Renal cortex interstitium (tissue), 11 donors: Measurements from ENCODE around the gene SLC4A1AP. TPM values are rescaled to one million over a fixed set of nuclear protein-coding genes. Genes with fewer than 3 reads are reported as not detected.
"Not testable (repeated sequence)": the region's sequence is repeated elsewhere in the genome, so short reads cannot be mapped to it uniquely, and the experiment has no call there.

Experiments
- DNase-seq, 11 donors: peaks; one replicate each; pipeline ENCODE4 v3.0.0-alpha.2; 2013; ENCODE audit warnings: low read depth in 9 of 11, low spot score in 4 of 11; ENCODE audit errors: extremely low read depth in 1 of 11
- polyA plus RNA-seq, 3 donors: library from polyadenylated mRNA; unstranded; fragments of 120-200 nt; gene quantifications; one replicate each; pipeline ENCODE4 v1.2.1, GENCODE V29; 2013; ENCODE audit not compliant: insufficient read length in 3 of 3

The SLC4A1AP gene
- polyA plus RNA-seq, 3 donors = 31.7 to 36.2 (median 35.7) TPM

- DNase-seq = not testable (repeated sequence)
Observed at GRCh38 chr2:27685006-27685405, 21.3 kb downstream of the SLC4A1AP start.

- no peak for DNase-seq
Observed at GRCh38 chr2:27685577-27685976, 21.9 kb downstream of the SLC4A1AP start.

- DNase-seq = no peak
Observed at GRCh38 chr2:27687232-27687631, 23.5 kb downstream of the SLC4A1AP start.

- no peak for DNase-seq
Observed at GRCh38 chr2:27689424-27689823, 25.7 kb downstream of the SLC4A1AP start.

DNA sequence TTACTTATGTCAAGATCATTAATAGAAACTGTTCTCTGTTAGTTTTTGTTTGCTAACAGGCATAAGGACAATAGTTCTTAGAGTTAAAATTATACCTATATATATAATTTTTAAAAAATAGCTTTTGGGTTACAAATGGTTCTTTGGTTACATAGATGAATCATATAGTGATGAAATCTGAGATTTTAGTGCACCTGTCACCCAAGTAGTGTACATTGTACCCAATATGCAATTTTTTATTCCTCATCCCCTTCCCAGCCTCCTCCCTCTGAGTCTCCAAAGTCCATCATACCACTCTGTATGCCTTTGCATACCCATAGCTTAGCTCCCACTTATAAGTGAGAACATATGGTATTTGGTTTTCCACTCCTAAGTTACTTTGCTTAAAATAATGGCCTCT, 26.4 kb downstream of the SLC4A1AP start:
- no peak for DNase-seq

DNA sequence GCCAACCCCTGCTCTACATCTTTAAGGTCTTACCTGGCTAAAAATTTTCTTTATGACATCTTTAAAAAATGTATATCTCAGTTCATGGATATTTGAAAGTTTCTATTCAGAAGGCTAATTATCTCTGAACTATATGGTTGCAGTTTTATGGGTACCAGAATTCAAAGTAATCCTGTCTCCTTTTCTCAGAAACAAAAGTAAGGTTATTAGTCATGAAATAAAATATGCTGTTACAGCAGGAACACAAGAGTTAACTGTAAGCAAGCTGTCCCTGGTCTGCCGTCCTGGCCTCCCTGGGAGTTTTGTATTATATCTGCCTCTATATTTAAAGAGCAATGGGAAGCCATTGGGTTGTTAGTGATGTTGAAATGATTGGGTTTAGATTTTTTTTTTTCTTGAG, 34.0 kb downstream of the SLC4A1AP start:
- DNase-seq = no peak

GRCh38 chr2:27701676-27702075, 38.0 kb downstream of the SLC4A1AP start:
- no peak for DNase-seq

DNA sequence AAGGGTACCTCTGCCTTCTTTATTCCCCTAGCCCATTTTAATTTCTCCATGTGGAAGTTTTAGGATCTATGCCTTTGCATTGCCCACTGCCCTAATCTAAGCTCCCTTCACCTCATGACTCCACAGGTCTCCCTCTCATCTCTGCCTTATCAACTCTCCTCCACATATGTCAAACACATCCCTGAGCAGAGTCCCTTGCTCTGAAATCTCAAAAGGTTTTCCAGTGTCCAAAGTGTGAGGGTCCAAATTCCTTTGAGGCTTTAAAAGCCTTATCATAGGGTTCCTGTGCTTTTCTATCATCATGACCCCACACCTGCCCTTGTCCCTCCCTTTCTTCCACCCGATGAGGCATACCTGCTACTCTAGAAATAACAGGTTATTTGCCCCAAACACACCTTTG, 38.6 kb downstream of the SLC4A1AP start:
- DNase-seq = no peak

GRCh38 chr2:27703638-27704341, 40.1 kb downstream of the SLC4A1AP start:
- DNase-seq = peak; percentile 74 to 85 (median 81)

GRCh38 chr2:27704342-27704876, 40.7 kb downstream of the SLC4A1AP start:
- no peak for DNase-seq

- no peak for DNase-seq
Observed at GRCh38 chr2:27705851-27706622, 42.3 kb downstream of the SLC4A1AP start.

DNA sequence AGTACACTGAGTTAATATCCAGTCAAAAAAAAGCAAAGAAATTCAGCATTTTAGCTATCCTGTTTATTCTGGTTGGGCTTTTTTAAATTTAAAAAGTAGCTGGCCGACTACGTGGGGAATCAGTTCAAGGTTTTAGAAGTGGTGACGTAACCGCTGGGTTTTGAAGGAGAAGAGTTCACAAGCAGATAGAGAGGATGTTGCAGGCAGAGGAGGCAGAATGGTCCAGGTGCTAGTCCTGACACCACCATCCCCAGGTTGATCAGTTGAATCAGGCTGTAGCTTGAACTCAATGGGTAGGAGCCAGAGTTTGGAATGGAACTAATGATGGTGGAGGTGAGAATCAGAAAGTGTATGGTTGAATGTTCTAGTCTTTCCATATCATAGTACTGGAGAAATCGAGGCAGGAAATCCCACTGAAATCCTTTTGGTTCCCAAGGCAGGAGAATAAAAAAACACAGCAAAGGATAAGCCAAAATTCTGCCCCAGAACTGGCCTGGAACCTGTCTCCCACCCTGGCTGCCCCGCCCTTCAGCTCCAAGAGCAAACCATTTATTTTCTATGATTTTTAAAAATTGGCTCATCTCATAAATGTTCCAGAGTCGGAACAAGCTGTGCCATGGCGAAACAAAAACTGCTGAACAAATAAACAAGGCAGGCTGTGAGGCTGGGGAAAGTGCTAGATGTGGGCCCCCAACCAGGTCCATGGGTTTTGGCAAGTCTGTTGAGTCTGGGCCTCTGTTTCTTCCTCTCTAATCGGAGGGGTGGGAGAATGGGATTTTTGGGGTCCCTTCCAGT, 44.0 kb downstream of the SLC4A1AP start:
- no peak for DNase-seq

- no peak for DNase-seq
Observed at GRCh38 chr2:27708257-27708654, 44.6 kb downstream of the SLC4A1AP start.

DNA sequence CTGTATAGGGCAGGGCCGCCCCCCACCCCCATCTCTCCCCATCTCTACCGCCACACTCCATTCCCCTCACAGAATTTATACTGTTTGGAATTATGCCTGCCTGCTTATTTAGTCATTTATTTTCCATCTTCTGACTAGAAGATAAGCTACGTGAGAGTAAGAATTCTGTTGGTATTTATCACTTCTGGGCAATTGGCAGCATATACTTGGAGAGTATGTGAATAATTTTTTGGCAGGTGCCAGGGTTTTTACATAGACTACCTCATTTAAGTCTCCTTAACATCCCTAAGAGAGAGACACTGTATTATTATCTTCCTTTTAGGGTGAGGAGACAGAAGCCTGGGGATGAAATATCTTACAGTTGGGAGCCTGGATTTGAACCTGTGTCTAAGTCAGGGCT, 45.0 kb downstream of the SLC4A1AP start:
- DNase-seq = no peak

- DNase-seq = no peak
Observed at GRCh38 chr2:27709326-27709725, 45.6 kb downstream of the SLC4A1AP start.

DNA sequence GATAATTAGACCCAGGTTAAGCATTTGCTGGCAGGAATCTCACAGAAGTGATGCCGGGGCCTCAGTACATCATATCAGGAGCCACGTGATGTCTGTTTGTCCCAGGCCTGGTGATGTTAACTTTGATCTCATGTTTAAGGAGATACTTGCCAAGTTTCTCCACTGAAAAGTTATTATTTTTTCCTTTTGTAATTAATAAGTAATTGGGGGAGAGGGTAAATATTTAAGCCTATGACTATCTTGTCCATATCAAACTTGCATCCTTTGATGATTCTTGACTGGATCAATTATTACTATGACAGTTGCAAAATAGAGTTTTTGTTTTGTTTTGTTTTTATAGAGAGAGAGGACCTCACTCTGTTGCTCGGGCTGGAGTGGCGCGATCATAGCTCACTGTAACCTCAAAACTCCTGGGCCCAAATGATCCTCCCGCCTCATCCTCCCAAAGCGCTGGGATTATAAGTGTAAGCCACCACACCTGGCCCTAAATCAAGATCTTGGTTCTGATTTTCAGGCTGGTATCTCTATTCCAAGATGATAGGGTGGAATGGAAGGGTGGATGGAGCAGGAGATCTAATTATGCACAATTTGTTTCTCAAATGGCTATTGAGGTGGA, 46.4 kb downstream of the SLC4A1AP start:
- no peak for DNase-seq

DNA sequence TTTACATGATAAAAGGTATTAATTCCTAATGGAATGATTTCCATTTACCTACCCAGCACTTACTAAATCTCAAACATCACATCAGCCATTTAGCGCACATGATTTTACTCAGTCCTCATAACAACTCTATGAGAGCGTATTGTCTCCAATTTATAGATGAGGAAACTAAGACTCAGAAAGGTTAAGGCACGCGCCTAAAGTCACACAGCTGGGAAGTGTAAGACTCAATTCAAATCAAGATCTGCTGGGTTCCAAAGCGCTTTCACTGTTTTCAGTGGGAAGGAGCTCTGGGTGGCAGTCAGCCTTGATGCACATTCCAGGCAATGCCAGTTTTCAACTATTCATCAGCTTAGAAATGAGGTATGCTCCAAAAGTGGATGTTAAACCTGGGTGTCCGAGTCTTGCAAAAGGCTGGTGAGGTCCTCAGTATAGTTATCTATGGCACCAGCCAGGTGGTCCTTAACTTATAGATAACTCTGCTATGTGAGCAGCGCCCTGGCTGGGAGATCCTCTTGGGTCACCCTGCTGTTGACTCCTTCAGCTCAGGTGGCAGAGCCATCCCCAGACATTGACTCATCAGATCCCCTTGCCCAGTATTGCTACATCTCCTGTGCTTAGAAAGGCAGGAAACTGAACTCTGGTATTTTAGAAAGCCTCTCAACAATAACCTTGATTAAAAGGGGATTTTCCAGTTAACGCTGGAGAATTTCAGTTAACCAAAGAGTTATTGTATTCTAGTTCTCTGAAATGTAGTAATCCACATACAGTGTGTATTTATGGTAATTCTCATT, 47.1 kb downstream of the SLC4A1AP start:
- no peak for DNase-seq

DNA sequence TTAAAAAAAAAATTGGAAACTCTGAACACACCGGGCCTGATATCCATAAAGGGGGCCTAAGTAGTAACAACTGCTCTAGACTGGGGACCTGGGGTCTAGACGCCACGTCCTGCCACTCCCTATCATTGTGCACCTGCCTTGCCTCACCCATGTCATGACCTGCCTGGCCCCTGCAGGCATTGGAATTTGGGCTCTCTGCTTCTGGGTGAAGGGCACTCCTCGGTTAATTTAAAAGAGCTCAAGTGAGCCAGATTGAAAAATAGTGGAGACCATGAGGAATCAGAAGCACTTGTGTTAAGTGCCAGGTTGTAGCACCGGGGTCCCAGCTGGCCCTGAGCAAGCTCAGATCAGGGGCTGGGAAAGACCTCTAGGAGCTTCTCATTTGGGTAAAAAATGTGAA, 48.1 kb downstream of the SLC4A1AP start:
- DNase-seq = no peak
